Prostate gland (tissue), 2 donors: ENCODE results near the gene GRIN1.

Source experiments
- POLR2A ChIP-seq: fragments of 450-650 bp; IDR thresholded peaks from one replicate; pipeline ENCODE4 v1.6.1; 2016; ENCODE audit warnings: antibody characterized with exemption, mild to moderate bottlenecking
- POLR2AphosphoS5 ChIP-seq: sonication (generic); formaldehyde crosslinking; IDR thresholded peaks from one replicate; pipeline ENCODE4 v1.6.1; 2017; ENCODE audit warnings: antibody characterized with exemption
- TF ChIP-seq, protein P1 (sequence below), 4 experiments: fragments of 200-600 bp in 2 of 4; fragments of 450-650 bp in 2 of 4; sonication (generic) in 2 of 4; IDR thresholded peaks; 1 replicate in 3 of 4; 2 replicates in 1 of 4; pipeline ENCODE4 v1.5.1; 2016 to 2019; ENCODE audit warnings: antibody characterized with exemption in 4 of 4, mild to moderate bottlenecking in 2 of 4, moderate library complexity in 2 of 4

DNA sequence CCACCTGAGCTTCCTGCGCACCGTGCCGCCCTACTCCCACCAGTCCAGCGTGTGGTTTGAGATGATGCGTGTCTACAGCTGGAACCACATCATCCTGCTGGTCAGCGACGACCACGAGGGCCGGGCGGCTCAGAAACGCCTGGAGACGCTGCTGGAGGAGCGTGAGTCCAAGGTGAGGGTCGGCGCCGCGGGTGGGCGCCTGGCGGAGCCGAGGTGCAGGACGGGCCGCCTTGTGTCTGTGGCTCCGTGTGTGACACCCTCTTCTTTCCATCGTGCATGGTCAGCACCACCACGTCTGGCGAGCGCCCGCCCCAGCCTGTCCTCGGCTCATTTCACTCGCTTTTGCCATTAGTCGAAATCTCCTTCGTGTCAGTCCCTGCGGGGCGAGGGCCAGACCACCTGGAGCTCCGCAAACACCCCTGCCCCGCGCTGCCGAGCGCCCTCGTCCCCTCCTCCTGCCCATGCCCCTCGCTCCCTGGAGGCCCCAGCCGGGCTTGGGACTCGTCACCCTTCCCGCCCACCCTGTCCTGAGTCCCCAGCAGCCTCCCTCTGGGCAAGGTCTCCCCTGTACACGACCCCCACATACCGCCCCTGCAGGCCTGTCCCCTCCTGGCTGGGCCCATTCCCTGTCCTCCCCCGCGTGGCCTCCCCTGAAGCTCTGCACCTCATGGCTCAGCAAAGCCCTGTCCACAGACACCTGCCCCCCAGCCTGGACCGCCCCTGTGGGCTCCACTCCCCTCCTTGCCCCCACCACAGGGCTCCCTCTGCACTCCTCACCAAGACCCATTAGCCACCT, 7.0 kb downstream of the GRIN1 start:
- TF ChIP-seq, protein P1, sequence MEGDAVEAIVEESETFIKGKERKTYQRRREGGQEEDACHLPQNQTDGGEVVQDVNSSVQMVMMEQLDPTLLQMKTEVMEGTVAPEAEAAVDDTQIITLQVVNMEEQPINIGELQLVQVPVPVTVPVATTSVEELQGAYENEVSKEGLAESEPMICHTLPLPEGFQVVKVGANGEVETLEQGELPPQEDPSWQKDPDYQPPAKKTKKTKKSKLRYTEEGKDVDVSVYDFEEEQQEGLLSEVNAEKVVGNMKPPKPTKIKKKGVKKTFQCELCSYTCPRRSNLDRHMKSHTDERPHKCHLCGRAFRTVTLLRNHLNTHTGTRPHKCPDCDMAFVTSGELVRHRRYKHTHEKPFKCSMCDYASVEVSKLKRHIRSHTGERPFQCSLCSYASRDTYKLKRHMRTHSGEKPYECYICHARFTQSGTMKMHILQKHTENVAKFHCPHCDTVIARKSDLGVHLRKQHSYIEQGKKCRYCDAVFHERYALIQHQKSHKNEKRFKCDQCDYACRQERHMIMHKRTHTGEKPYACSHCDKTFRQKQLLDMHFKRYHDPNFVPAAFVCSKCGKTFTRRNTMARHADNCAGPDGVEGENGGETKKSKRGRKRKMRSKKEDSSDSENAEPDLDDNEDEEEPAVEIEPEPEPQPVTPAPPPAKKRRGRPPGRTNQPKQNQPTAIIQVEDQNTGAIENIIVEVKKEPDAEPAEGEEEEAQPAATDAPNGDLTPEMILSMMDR (IDR thresholded peaks at IDR 0.05): no peak
- TF ChIP-seq POLR2AphosphoS5 (no peak), POLR2A (no peak)
